Activated CD8-positive, alpha-beta memory T cell treated with anti-CD3 and anti-CD28 coated beads, Interleukin-2, amount 50 U/mL, for 4 hours (primary cell): ENCODE data around the gene BCL3.
"Not testable (repeated sequence)": the region's sequence is repeated elsewhere in the genome, so short reads cannot be mapped to it uniquely, and the experiment has no call there.

Source experiments
- DNase-seq: peaks from one replicate; pipeline ENCODE4 v3.0.0-alpha.2; 2020

Gene BCL3

GRCh38 chr19:44748426-44749254 lies at the start of gene BCL3:
Gene BCL3 (plus strand): TSS chr19:44748708. CDS start chr19:44748791, 83 bp downstream.
- DNase-seq, result peak; percentile 73

- no peak for DNase-seq
These were observed 48.0 kb upstream of the BCL3 start for GRCh38 chr19:44700547-44700946.

GRCh38 chr19:44701228-44701627 lies 47.3 kb upstream of the BCL3 start:
- no peak for DNase-seq

- DNase-seq, result no peak
These were observed 45.8 kb upstream of the BCL3 start for GRCh38 chr19:44702551-44703176.

- no peak for DNase-seq
These were observed 45.0 kb upstream of the BCL3 start for GRCh38 chr19:44703336-44704078.

GRCh38 chr19:44704982-44705381 lies 43.5 kb upstream of the BCL3 start:
- no peak for DNase-seq

GRCh38 chr19:44705502-44706010 lies 43.0 kb upstream of the BCL3 start:
- no peak for DNase-seq

- no peak for DNase-seq
These were observed 41.8 kb upstream of the BCL3 start for GRCh38 chr19:44706506-44707236.

GRCh38 chr19:44707794-44708193 lies 40.7 kb upstream of the BCL3 start:
- no peak for DNase-seq

- DNase-seq, result no peak
These were observed 39.6 kb upstream of the BCL3 start for GRCh38 chr19:44708940-44709339.

- DNase-seq, result not testable (repeated sequence)
These were observed 38.9 kb upstream of the BCL3 start for GRCh38 chr19:44709434-44710266.

GRCh38 chr19:44710483-44710882 lies 38.0 kb upstream of the BCL3 start:
- no peak for DNase-seq

GRCh38 chr19:44712864-44713515 lies 35.5 kb upstream of the BCL3 start:
- DNase-seq, result no peak

GRCh38 chr19:44714597-44715169 lies 33.8 kb upstream of the BCL3 start:
- no peak for DNase-seq

GRCh38 chr19:44717603-44718002 lies 30.9 kb upstream of the BCL3 start:
- DNase-seq, result no peak

- no peak for DNase-seq
These were observed 29.9 kb upstream of the BCL3 start for GRCh38 chr19:44718441-44719261.

- DNase-seq, result no peak
These were observed 29.2 kb upstream of the BCL3 start for GRCh38 chr19:44719262-44719701.

- not testable (repeated sequence) for DNase-seq
These were observed 28.1 kb upstream of the BCL3 start for GRCh38 chr19:44720396-44720795.

- DNase-seq, result no peak
These were observed 27.6 kb upstream of the BCL3 start for GRCh38 chr19:44720945-44721344.

- not testable (repeated sequence) for DNase-seq
These were observed 27.1 kb upstream of the BCL3 start for GRCh38 chr19:44721369-44721768.
